ENCODE data around the gene OR10V1. TPM values are rescaled to one million over a fixed set of nuclear protein-coding genes. Genes with fewer than 3 reads are reported as not detected.

Gene OR10V1
- total and polyA plus RNA-seq, 9 of the 15 experiments (the other 6 are each of a cell fraction or from before 2014, with no cell fraction given): not detected

- TF ChIP-seq CHD7 (IDR thresholded peaks at IDR 0.05; ENCODE audit: low read depth, low read length): no peak
- TF ChIP-seq TARDBP (IDR thresholded peaks at IDR 0.05): no peak
- no peak for TF ChIP-seq NFE2 (IDR thresholded peaks at IDR 0.05; ENCODE audit: low read depth)
- TF ChIP-seq KLF6 (CRISPR knock-in tag; IDR thresholded peaks at IDR 0.05; ENCODE audit: borderline replicate concordance): no peak
- no peak for TF ChIP-seq MCM3 (IDR thresholded peaks at IDR 0.05)
- TF ChIP-seq ZNF780A (CRISPR knock-in tag; IDR thresholded peaks at IDR 0.05): no peak
- TF ChIP-seq NFATC3 (IDR thresholded peaks at IDR 0.05): no peak
- TF ChIP-seq KDM4B (IDR thresholded peaks at IDR 0.05; ENCODE audit: borderline replicate concordance in 2 of 2, low read depth in 1 of 2): no peak
Measured at GRCh38 chr11:59710136-59710847, 3.4 kb downstream of the OR10V1 start (continued).
